GM23338 (cell line): ENCODE results near the gene ZGLP1. TPM values are rescaled to one million over a fixed set of nuclear protein-coding genes. Genes with fewer than 3 reads are reported as not detected.

Experiments
- ATAC-seq: fragments of 200-7000 bp; cut with Tn5 transposase; 3 replicates; pipeline ENCODE4 v1.9.1; 2020
- DNase-seq: peaks from one replicate; pipeline ENCODE4 v3.0.0-alpha.2; 2015; ENCODE audit warnings: low spot score
- H2AFZ ChIP-seq: fragments of 200-600 bp; sonication (generic); 2 replicates; pipeline ENCODE4 v1.8.0; 2016; ENCODE audit warnings: antibody characterized with exemption, mild to moderate bottlenecking, moderate library complexity
- H3F3A ChIP-seq: fragments of 200-600 bp; sonication (generic); replicated peaks from 2 replicates; pipeline ENCODE4 v1.8.0; 2017; ENCODE audit warnings: antibody characterized with exemption, mixed run types, low read depth
- H3K27ac ChIP-seq: fragments of 200-600 bp; sonication (generic); 2 replicates; pipeline ENCODE4 v1.6.1; 2016; ENCODE audit warnings: low read depth
- H3K27me3 ChIP-seq: fragments of 200-600 bp; sonication (generic); 2 replicates; pipeline ENCODE4 v1.8.0; 2016; ENCODE audit warnings: mild to moderate bottlenecking, mixed run types, moderate library complexity; ENCODE audit not compliant: insufficient read depth
- H3K36me3 ChIP-seq: fragments of 200-600 bp; sonication (generic); 2 replicates; pipeline ENCODE4 v1.8.0; 2016; ENCODE audit warnings: mild to moderate bottlenecking; ENCODE audit not compliant: insufficient read depth
- H3K4me1 ChIP-seq: fragments of 200-600 bp; sonication (generic); 2 replicates; pipeline ENCODE4 v1.8.0; 2016; ENCODE audit warnings: mild to moderate bottlenecking, moderate library complexity; ENCODE audit not compliant: insufficient read depth
- H3K4me2 ChIP-seq: fragments of 200-600 bp; sonication (generic); 2 replicates; pipeline ENCODE4 v1.7.1; 2017; ENCODE audit warnings: mixed run types
- H3K4me3 ChIP-seq: fragments of 200-600 bp; sonication (generic); 2 replicates; pipeline ENCODE4 v1.6.1; 2016; ENCODE audit warnings: mixed run types
- H3K79me2 ChIP-seq: fragments of 200-600 bp; sonication (generic); replicated peaks from 2 replicates; pipeline ENCODE4 v1.8.0; 2017; ENCODE audit warnings: mild to moderate bottlenecking; ENCODE audit not compliant: insufficient read depth
- H3K9me2 ChIP-seq: fragments of 200-600 bp; sonication (generic); 2 replicates; pipeline ENCODE4 v1.8.0; 2017; ENCODE audit not compliant: insufficient read depth
- H4K20me1 ChIP-seq: fragments of 200-600 bp; sonication (generic); replicated peaks from 2 replicates; pipeline ENCODE4 v1.8.0; 2017; ENCODE audit warnings: mild to moderate bottlenecking; ENCODE audit not compliant: insufficient read depth
- H3K27ac Mint-ChIP-seq: 2 replicates; pipeline ENCODE4 v1.8.0; 2020; ENCODE audit warnings: inconsistent platforms, mild to moderate bottlenecking, moderate library complexity, mixed read lengths
- H3K27me3 Mint-ChIP-seq: 3 replicates; pipeline ENCODE4 v1.8.0; 2022; ENCODE audit warnings: low read depth, mild to moderate bottlenecking, moderate library complexity, mixed read lengths, inconsistent platforms; ENCODE audit not compliant: insufficient read depth, poor library complexity
- H3K36me3 Mint-ChIP-seq: 3 replicates; pipeline ENCODE4 v1.8.0; 2021; ENCODE audit warnings: low read depth, mild to moderate bottlenecking, inconsistent platforms, moderate library complexity, mixed read lengths
- H3K4me1 Mint-ChIP-seq: 3 replicates; pipeline ENCODE4 v1.8.0; 2020; ENCODE audit warnings: mild to moderate bottlenecking, inconsistent platforms, mixed read lengths
- H3K4me3 Mint-ChIP-seq: 3 replicates; pipeline ENCODE4 v1.8.0; 2021; ENCODE audit warnings: moderate library complexity, mild to moderate bottlenecking, inconsistent platforms, mixed read lengths
- H3K9me3 Mint-ChIP-seq: 3 replicates; pipeline ENCODE4 v1.8.0; 2020; ENCODE audit warnings: moderate library complexity, mild to moderate bottlenecking, inconsistent platforms, mixed read lengths
- CREB1 ChIP-seq: fragments of 250-450 bp; sonication (Bioruptor Pico); IDR thresholded peaks from 2 replicates; pipeline ENCODE4 v1.5.0; 2020; ENCODE audit warnings: low read depth, mild to moderate bottlenecking, moderate library complexity
- CTCF ChIP-seq, 2 experiments: fragments of 200-600 bp in 1 of 2; sonication (generic) in 1 of 2; conservative IDR thresholded peaks; 2 replicates each; pipeline versions ENCODE4 v1.5.1 to v1.6.1; 2016 to 2017; ENCODE audit warnings: antibody characterized with exemption in 2 of 2, low read depth in 2 of 2, mild to moderate bottlenecking in 2 of 2, moderate library complexity in 1 of 2
- ETS1 ChIP-seq: IDR thresholded peaks from 2 replicates; pipeline ENCODE4 v1.6.1; 2016; ENCODE audit warnings: antibody characterized with exemption
- EZH2 ChIP-seq: fragments of 200-600 bp; sonication (generic); IDR thresholded peaks from one replicate; pipeline ENCODE4 v1.8.0; 2017; ENCODE audit warnings: antibody characterized with exemption, mild to moderate bottlenecking, low read depth; ENCODE audit not compliant: unreplicated experiment
- EZH2phosphoT487 ChIP-seq: fragments of 200-600 bp; sonication (generic); IDR thresholded peaks from one replicate; pipeline ENCODE4 v1.8.1; 2018; ENCODE audit warnings: antibody characterized with exemption; ENCODE audit not compliant: unreplicated experiment
- JUNB ChIP-seq: IDR thresholded peaks from one replicate; pipeline ENCODE4 v1.6.1; 2016; ENCODE audit warnings: antibody characterized with exemption; ENCODE audit not compliant: unreplicated experiment
- NANOG ChIP-seq: IDR thresholded peaks from 2 replicates; pipeline ENCODE4 v1.6.1; 2016; ENCODE audit warnings: antibody characterized with exemption, borderline replicate concordance
- STAT1 ChIP-seq: IDR thresholded peaks from one replicate; pipeline ENCODE4 v1.6.1; 2016; ENCODE audit warnings: antibody characterized with exemption; ENCODE audit not compliant: unreplicated experiment
- ZNF114 ChIP-seq: fragments of 250-450 bp; sonication (Bioruptor Pico); IDR thresholded peaks from 2 replicates; pipeline ENCODE4 v1.5.0; 2020; ENCODE audit warnings: mild to moderate bottlenecking, moderate library complexity
- ZNF331 ChIP-seq: fragments of 250-450 bp; sonication (Bioruptor Pico); IDR thresholded peaks from 2 replicates; pipeline ENCODE4 v1.5.0; 2020; ENCODE audit warnings: low read depth, mild to moderate bottlenecking, moderate library complexity
- polyA plus RNA-seq: library from polyadenylated mRNA; unstranded; fragments of >200 nt; fragmentation: Nextera tagmentation; extraction: Ambion mirVana; gene quantifications from 2 replicates; pipeline ENCODE4 v1.2.1, GENCODE V29; 2016
- total RNA-seq: library from RNA; depleted of rRNA; stranded (reverse); fragments of >200 nt; shearing (Covaris generic); gene quantifications from 2 replicates; pipeline ENCODE4 v1.2.3, GENCODE V29; 2014

ZGLP1 gene
- total and polyA plus RNA-seq, 2 experiments from 2014 or later: 1.5 to 5.3 TPM

GRCh38 chr19:10327793-10328192 is 18.2 kb upstream of the ZGLP1 start:
- H3K4me3 ChIP-seq: no peak overlapping the region
- TF ChIP-seq NANOG (no peak), ZNF114 (CRISPR knock-in tag) (no peak), CREB1 (no peak), JUNB (no peak), ZNF331 (CRISPR knock-in tag) (no peak)
- H3K27ac Mint-ChIP-seq: no peak overlapping the region
- no peaks in the 10 kb centered on the region for H3K9me3 Mint-ChIP-seq
- no peaks in the 10 kb centered on the region; the same call in 1 of the 2 replicates for H3F3A ChIP-seq
- H3K4me2 ChIP-seq: no peak overlapping the region
- H3K27me3 Mint-ChIP-seq: peaks cover 3% of the 10 kb centered on the region
- no peak for DNase-seq
- 0 out of 2 replicates have a peak, but pooled peaks cover 9% of the 10 kb centered on the region for H3K4me1 ChIP-seq
- peaks cover 66% of the 10 kb centered on the region for H3K36me3 Mint-ChIP-seq
- H4K20me1 ChIP-seq: peaks cover 27% of the 10 kb centered on the region
- peaks cover 19% of the 10 kb centered on the region; the same call in 1 of the 2 replicates for H3K36me3 ChIP-seq
- no peak overlapping the region for H3K4me3 Mint-ChIP-seq
- no peak overlapping the region for H2AFZ ChIP-seq
- ATAC-seq: no peak
- peaks cover 6% of the 10 kb centered on the region for H3K4me1 Mint-ChIP-seq
- peaks cover 28% of the 10 kb centered on the region for H3K79me2 ChIP-seq
- no peak overlapping the region for H3K27ac ChIP-seq
- H3K27me3 ChIP-seq: no peaks in the 10 kb centered on the region
- no peaks in the 10 kb centered on the region for H3K9me2 ChIP-seq

- H3K4me3 ChIP-seq: no peak overlapping the region
- no peak overlapping the region for H2AFZ ChIP-seq
- no peaks in the 10 kb centered on the region; the same call in 1 of the 2 replicates for H3F3A ChIP-seq
- no peaks in the 10 kb centered on the region for H3K4me1 Mint-ChIP-seq
- H3K4me1 ChIP-seq: no peaks in the 10 kb centered on the region
- TF ChIP-seq CREB1 (no peak), ETS1 (no peak), STAT1 (no peak)
- H3K27me3 Mint-ChIP-seq: no peaks in the 10 kb centered on the region
- H3K9me3 Mint-ChIP-seq: no peaks in the 10 kb centered on the region
- H3K9me2 ChIP-seq: no peaks in the 10 kb centered on the region
- peaks cover 27% of the 10 kb centered on the region; the same call in 1 of the 2 replicates for H3K36me3 ChIP-seq
- no peak overlapping the region for H3K4me3 Mint-ChIP-seq
- H3K4me2 ChIP-seq: no peak overlapping the region
- H4K20me1 ChIP-seq: peaks cover 17% of the 10 kb centered on the region
- DNase-seq: no peak
- peaks cover 69% of the 10 kb centered on the region for H3K36me3 Mint-ChIP-seq
- no peak overlapping the region for H3K27ac ChIP-seq
- no peak for ATAC-seq
- no peak overlapping the region for H3K27ac Mint-ChIP-seq
- no peaks in the 10 kb centered on the region for H3K27me3 ChIP-seq
- peaks cover 11% of the 10 kb centered on the region for H3K79me2 ChIP-seq
Measured at GRCh38 chr19:10325732-10326131, 16.1 kb upstream of the ZGLP1 start.

- H3F3A ChIP-seq: peaks cover 5% of the 10 kb centered on the region
- H3K4me1 ChIP-seq: no peaks in the 10 kb centered on the region
- H3K4me3 ChIP-seq: no peak overlapping the region
- Mint-ChIP-seq H3K27me3 (peaks cover 2% of the 10 kb centered on the region), H3K9me3 (no peaks in the 10 kb centered on the region), H3K36me3 (peaks cover 60% of the 10 kb centered on the region), H3K27ac (no peak overlapping the region), H3K4me1 (no peaks in the 10 kb centered on the region), H3K4me3 (no peak overlapping the region)
- H2AFZ ChIP-seq: no peak overlapping the region
- ATAC-seq (no peak), DNase-seq (no peak)
- H3K27me3 ChIP-seq: no peaks in the 10 kb centered on the region
- peaks cover 11% of the 10 kb centered on the region for H4K20me1 ChIP-seq
- H3K79me2 ChIP-seq: no peaks in the 10 kb centered on the region
- H3K27ac ChIP-seq: no peak overlapping the region
- H3K9me2 ChIP-seq: no peaks in the 10 kb centered on the region
- H3K36me3 ChIP-seq: peaks cover 19% of the 10 kb centered on the region; the same call in 1 of the 2 replicates
- H3K4me2 ChIP-seq: no peak overlapping the region
- TF ChIP-seq CREB1 (no peak), CTCF (conservative IDR thresholded peaks at IDR 0.05; ENCODE audit: low read depth in 2 of 2) (no peak), JUNB (no peak), EZH2phosphoT487 (no peak), STAT1 (no peak), ETS1 (no peak), EZH2 (no peak), ZNF114 (CRISPR knock-in tag) (no peak)
Measured at GRCh38 chr19:10321874-10322835, 12.5 kb upstream of the ZGLP1 start.
